Fibroblast of lung (primary cell): ENCODE results near the gene ADCK1. TPM values are rescaled to one million over a fixed set of nuclear protein-coding genes. Genes with fewer than 3 reads are reported as not detected.

Experiments
- polyA plus RNA-seq, 2 donors: library from polyadenylated mRNA; depleted of rRNA in 1 of 2; stranded (reverse) in 1 of 2; unstranded in 1 of 2; fragments of >200 nt; gene quantifications; 2 replicates each; pipeline ENCODE4 v1.2.1, GENCODE V29; 2011 to 2012; ENCODE audit warnings: missing spikeins in 1 of 2
- total RNA-seq: library from RNA; depleted of rRNA; stranded (reverse); fragments of >200 nt; gene quantifications from 2 replicates; pipeline ENCODE4 v1.2.1, GENCODE V29; 2014

The ADCK1 gene
- total and polyA plus RNA-seq, 2 donors (not counting 1 experiment from before 2014, with no cell fraction given) = 4.6 to 4.8 TPM

Other genes with a start within 250 kb of the ADCK1 start
- gene SPTLC2, start 183.5 kb upstream of the ADCK1 start, total RNA-seq = 16.9 and 22.8 TPM in 2 replicates
- 23.7 and 25.9 TPM in 2 replicates for gene SPTLC2, start 183.5 kb upstream of the ADCK1 start, polyA plus RNA-seq
- 11.3 and 12.1 TPM in 2 replicates for gene ALKBH1, start 92.1 kb upstream of the ADCK1 start, total RNA-seq
- 11.5 and 12.5 TPM in 2 replicates for gene ALKBH1, start 92.1 kb upstream of the ADCK1 start, polyA plus RNA-seq
- 117 TPM in 2 replicates for gene SLIRP, start 92.0 kb upstream of the ADCK1 start, total RNA-seq
- 155 and 213 TPM in 2 replicates for gene SLIRP, start 92.0 kb upstream of the ADCK1 start, polyA plus RNA-seq
- 52.6 and 57.0 TPM in 2 replicates for gene SNW1, start 39.0 kb upstream of the ADCK1 start, total RNA-seq
- gene SNW1, start 39.0 kb upstream of the ADCK1 start, polyA plus RNA-seq = 59.1 and 60.2 TPM in 2 replicates